Stimulated activated CD8-positive, alpha-beta memory T cell treated with anti-CD3 and anti-CD28 coated beads, Interleukin-7, amount 100 ng/mL, for 1 hour (primary cell): ENCODE data around the gene COQ9.
"Not testable (repeated sequence)": the region's sequence is repeated elsewhere in the genome, so short reads cannot be mapped to it uniquely, and the experiment has no call there.

Experiments used
- DNase-seq, 2 donors: peaks; one replicate each; pipeline ENCODE4 v3.0.0-alpha.2; 2020; ENCODE audit warnings: low read depth in 2 of 2

Gene COQ9

DNA sequence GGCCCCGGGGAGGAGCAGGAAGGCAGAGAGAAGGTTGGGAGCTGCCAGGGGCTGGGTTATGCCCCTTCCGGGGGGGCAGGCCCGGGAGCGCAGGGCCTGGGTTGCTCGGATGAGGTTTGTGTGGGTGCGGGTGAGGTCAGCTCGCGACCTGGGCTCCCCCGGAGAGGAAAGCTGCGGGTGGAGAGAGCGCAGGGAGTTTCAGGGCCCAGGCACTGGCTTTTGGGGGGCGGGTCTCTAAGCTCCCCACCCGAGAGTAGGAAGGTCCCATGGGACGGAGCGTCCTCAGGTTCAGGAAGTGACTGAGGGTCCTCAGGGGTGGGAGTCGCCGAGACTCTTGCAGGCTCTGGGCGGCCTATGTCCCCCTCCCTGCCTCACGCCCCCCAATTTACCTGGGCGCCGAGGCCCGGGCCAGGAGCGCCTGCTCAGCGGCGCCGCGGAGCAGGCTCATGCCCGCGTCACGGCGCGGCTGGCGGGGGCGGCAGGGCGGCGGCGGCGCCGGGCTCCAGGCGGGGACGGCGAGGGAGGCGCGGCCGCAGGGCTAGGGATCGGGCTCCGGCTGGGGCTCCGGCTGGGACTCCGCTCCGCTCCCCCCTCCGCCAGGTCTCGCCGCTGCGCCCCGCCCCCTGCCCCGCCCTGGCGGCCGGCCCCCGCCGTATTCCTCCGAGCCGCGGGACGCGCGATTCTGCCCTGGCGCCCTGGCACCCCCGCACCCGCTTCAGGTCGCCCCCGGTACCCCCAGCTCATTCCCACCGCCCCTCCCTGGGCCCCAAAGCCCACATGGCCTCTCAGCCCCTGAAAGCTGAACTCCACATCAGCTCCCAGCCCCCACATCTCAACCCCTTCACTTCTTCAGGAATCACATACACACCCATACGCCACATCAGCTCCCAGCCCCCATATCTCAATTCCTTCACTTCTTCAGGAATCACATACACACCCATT, 38.9 kb downstream of the COQ9 start, which contains the start of gene DOK4:
Gene DOK4, minus strand, starts transcription at position 578 of the 942 bp plus-strand sequence. CDS start 6,986 bp downstream, outside the sequence.
- DNase-seq = peak; percentile 57 to 68

- no peak for DNase-seq
Observed at GRCh38 chr16:57486858-57487834, 39.9 kb downstream of the COQ9 start.

GRCh38 chr16:57489229-57489628, 42.0 kb downstream of the COQ9 start:
- no peak for DNase-seq

- no peak for DNase-seq
Observed at GRCh38 chr16:57493767-57494166, 46.5 kb downstream of the COQ9 start.

GRCh38 chr16:57497121-57497520, 49.8 kb downstream of the COQ9 start:
- DNase-seq = no peak

- DNase-seq = no peak
Observed at GRCh38 chr16:57498031-57498430, 50.8 kb downstream of the COQ9 start.

- not testable (repeated sequence) for DNase-seq
Observed at GRCh38 chr16:57499941-57500340, 52.7 kb downstream of the COQ9 start.

GRCh38 chr16:57500578-57501111, 53.4 kb downstream of the COQ9 start:
- DNase-seq = no peak

DNA sequence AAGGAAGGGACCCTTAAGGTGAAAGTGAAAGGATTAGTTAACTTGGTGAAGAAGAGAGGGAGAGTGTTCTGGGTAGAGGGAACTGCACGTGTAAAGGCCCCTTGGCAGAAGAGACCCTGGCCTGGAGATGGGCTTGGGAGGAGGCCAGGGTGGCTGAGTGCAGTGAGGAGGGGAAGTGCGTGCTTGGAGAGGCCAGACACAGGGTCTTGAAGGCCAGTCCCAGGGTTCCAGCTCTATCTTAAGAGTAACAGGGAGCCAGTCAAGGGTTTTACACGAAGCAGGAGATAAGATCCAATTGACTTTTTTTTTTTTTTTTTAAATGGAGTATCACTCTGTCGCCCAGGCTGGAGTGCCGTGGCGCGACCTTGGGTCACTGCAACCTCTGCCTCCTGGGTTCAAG, 54.2 kb downstream of the COQ9 start:
- DNase-seq = no peak

GRCh38 chr16:57502048-57502775, 54.9 kb downstream of the COQ9 start:
- no peak for DNase-seq

- DNase-seq = no peak
Observed at GRCh38 chr16:57503366-57503765, 56.1 kb downstream of the COQ9 start.

- DNase-seq = no peak
Observed at GRCh38 chr16:57504001-57504400, 56.7 kb downstream of the COQ9 start.

- DNase-seq = no peak
Observed at GRCh38 chr16:57504491-57504890, 57.2 kb downstream of the COQ9 start.

DNA sequence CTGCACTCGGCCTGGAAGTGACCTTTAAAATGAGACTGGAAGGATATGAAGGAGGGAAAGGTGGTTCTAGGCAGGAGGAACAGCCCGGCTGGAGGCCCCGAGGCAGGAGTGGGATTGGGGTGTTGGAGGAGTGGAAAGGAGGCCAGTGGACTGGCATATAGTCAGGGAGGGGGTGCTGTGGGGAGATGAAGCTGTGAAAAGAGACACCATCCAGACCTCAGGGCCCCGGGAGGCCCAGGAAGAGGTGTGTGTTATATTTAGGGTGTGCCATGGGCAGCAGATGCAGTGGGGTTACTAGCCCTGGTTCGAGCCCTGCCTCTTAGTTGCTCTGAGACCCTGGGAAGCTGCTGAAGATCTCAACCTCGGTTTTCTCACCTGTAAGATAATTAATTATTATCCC, 57.9 kb downstream of the COQ9 start:
- DNase-seq = no peak

DNA sequence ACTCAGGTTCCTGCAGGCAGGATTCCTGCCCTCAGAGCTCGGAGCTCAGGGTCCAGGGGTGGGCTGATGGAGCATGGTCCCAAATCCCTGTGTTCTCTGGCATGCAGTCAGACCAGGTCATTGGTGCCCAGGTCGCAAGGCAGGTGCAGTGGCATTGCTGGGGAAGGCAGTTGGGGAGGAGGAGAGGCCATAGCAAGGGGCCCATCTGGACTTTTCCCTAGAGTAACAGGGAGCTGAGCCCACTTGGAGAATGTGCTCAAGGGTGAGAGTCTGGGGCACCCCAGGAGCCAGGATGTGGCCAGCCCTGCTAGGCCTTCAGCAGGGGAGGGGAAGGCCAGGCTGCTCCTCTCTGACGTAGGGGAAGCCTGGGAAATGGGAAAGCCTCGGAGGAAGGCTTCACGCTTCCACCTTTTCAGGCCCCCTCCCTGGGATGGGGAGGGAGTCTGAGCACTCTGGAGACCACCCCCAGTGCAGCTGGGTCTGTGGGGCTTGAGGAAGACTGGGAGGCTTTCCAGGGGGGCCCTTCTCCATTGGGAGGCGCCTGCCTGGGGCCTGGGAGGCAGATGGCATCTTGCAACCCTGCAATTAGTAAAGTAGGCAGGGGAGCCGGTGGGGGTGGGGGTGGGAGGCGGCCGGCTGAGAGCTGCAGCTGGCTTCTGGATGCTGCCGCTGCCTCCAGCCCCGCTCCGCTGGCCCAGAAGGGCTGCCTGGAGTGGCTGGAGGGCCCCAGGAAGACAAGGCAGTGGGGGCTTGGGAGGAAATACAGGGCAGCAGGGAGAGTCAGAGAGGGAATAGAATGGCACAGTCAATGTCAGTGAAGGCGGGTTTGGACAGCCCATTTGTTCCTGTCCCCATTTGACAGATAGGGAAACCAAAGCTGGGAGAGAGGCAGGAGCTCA, 60.1 kb downstream of the COQ9 start:
- DNase-seq = no peak

DNA sequence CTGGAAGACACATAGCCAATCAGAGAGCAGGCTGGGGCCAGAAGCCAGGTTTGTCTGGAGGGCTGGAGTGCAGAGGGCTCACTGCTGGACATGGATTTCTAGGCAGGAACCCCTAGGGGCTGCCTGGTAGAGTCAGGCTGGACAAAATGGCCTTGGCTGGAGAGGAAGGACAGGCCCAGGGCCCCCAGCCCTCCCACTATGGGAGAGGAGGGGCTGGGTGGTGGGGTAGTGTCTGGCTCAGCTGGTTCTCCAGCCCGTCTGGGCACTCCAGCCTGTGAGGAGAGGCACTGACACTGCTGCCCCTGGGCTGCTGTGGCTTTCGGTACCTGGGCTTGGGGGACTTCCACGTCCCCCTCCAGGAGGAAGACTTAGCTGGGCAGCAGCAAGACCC, 60.8 kb downstream of the COQ9 start:
- DNase-seq = no peak

GRCh38 chr16:57509231-57509923, 62.1 kb downstream of the COQ9 start:
- DNase-seq = no peak

- no peak for DNase-seq
Observed at GRCh38 chr16:57510016-57510871, 63.0 kb downstream of the COQ9 start.
